Measurements from ENCODE around the gene CYP4F12.

The CYP4F12 gene

GRCh38 chr19:15714638-15715037 is 41.8 kb downstream of the CYP4F12 start:
- DNase-seq (ENCODE audit: low read depth), result no peak

DNA sequence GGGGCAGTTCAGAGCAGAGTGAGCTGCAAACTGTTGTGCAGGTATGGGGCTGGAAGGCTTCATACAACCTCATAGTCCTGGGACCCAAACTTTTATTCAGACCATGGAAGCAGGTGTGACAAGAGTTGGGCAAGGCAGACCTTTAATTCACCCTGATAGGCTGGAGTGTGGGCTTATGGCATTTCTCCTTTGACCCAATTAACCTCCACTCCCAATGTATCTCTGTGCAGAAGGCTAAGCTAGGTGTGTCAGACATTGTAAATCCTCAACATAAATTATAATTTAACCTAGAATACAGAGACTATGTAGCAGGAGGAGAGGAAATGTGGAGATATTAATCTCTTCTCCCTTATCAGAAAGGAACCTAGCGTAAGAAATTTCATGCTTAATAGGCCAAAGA is 42.8 kb downstream of the CYP4F12 start:
- no peak for DNase-seq (ENCODE audit: low read depth)

- DNase-seq (ENCODE audit: low read depth), result no peak
Measured at GRCh38 chr19:15717809-15718208, 44.9 kb downstream of the CYP4F12 start.

DNA sequence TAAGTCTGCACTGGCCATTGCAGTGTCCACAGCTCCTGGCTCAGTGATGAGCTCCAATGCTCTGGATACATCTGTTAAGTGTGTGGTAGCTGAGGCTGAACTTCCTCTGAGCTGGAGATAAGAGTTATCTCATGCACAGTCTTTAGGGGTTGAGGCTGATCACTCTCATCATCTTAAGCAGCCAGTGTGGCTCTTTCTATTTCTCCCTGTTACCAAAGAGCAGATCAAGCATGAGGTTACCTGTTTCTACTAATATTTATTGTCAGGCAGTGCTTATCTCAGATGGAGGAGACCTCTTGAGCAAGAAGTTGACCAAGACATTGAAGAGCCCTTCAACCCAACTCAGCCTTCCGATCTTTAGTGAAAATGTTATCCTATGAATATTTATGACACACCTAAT is 48.4 kb downstream of the CYP4F12 start:
- no peak for DNase-seq (ENCODE audit: low read depth)

DNA sequence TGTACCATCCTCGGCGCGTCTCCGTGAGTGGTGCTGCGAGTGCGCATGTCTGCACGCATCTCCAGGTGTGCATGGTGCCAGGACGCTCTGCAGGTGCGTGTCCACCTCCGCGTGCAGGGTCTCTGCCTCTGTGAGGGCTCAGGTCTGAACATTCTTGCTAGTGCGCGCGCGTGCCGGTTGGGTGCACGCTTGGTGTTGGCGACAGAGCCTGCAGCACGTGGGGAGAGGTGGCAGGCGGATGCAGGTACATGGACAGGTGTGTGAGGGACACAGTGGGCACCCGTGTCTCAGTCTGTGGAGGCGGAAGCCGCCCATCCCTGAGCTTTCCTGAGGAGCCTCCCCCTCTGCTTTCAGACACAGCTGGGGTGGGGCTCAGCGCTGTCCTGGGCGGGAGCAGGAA is 50.1 kb downstream of the CYP4F12 start:
- no peak for DNase-seq (ENCODE audit: low read depth)

- DNase-seq (ENCODE audit: low read depth), result no peak
Measured at GRCh38 chr19:15727724-15728123, 54.8 kb downstream of the CYP4F12 start, which contains the start of gene OR10H2. Gene OR10H2, plus strand, starts transcription at chr19:15728024. Its CDS starts 20 bp downstream, at chr19:15728044.

- no peak for DNase-seq (ENCODE audit: low read depth)
Measured at GRCh38 chr19:15730538-15730937, 57.7 kb downstream of the CYP4F12 start.

DNA sequence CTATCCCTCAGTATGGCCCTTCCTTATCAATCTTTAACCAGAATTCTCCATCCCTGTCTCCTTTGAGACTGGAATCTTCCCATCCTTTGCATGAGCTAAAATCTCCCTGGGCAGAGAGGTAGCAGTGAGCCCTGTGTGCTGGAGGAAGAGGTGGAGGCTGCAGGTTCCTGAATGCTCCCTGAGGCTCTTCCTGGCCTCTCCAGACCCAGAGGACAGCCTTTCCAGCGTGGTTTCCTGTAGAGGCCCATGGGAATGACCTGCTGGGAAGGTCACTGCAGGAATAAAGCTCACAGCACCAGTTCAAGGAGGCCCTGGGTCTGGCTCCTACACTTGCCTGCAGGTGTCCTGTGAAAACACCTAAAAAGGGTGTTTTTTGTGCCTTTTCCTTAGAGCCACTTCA is 59.5 kb downstream of the CYP4F12 start:
- DNase-seq (ENCODE audit: low read depth), result no peak

DNA sequence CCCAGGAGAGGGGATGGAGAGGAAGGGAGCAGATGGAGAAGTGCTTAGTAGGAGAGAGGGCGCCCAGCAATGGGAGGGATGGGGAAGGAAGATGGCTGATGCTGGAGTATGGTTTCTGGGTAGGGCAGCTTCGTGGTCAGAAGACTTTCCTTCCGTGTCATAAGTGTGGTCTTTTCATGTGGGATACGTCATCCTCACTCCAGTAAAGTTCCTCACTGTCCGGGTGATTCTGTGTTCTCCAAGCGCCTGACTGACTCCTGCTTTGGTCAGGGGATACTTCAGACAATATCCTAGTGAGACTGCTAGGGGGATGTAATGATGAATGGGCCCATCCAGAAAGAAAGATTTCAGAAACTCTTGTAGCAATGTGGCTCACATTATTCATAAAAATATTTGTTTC is 61.0 kb downstream of the CYP4F12 start:
- no peak for DNase-seq (ENCODE audit: low read depth)

- no peak for DNase-seq (ENCODE audit: low read depth)
Measured at GRCh38 chr19:15737722-15738121, 64.8 kb downstream of the CYP4F12 start, which contains the start of gene OR10H3. Gene OR10H3, plus strand, starts transcription at chr19:15737985. Its CDS starts 3,408 bp downstream, at chr19:15741393.

GRCh38 chr19:15740785-15741184 is 67.9 kb downstream of the CYP4F12 start:
- DNase-seq (ENCODE audit: low read depth), result no peak
